Testis (tissue), 2 donors: ENCODE data around the gene NCAPD3.

Source experiments
- POLR2A ChIP-seq: fragments of 450-650 bp; IDR thresholded peaks from one replicate; pipeline ENCODE4 v1.6.1; 2017; ENCODE audit warnings: antibody characterized with exemption, mild to moderate bottlenecking, moderate library complexity
- TF ChIP-seq, protein P1 (sequence below), 3 experiments: fragments of 450-650 bp in 2 of 3; fragments of 200-600 bp in 1 of 3; sonication (generic) in 1 of 3; IDR thresholded peaks; one replicate each; pipeline ENCODE4 v1.5.1; 2016 to 2019; ENCODE audit warnings: antibody characterized with exemption in 3 of 3, mild to moderate bottlenecking in 2 of 3, moderate library complexity in 1 of 3

DNA sequence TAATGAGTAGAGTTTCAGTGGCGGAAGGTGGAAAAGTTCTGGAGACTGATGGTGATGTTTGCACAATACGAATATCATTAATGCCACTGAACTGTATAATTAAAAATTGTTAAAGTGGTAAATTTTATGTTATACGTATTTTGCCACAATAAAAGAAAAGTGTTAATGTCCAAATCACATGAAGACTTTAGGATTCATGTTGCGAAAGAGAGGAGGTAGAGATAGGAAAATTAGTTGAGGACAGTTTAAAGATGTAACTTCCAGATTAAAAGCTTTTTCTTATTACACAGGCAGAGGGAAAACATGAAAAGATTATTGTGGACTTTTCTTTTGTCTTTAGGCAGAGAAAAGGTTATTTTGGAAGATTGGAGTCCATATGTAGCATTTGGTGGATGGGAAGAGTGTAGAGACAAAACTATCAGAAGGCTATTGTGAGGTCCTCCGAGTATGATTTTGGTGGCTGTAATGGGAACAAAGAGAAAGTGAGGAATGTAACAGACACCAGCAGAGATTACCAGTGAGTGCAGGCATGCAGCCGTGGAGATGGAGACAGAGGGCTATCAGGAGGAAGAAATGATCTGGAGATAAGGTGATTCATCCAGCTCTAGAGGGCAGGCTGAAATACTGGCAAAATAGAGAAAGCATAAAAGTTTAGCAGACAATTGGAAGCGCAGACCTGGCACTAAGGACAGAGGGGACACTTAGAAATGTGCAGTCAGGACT, 13.2 kb upstream of the NCAPD3 start:
- TF ChIP-seq, protein P1, sequence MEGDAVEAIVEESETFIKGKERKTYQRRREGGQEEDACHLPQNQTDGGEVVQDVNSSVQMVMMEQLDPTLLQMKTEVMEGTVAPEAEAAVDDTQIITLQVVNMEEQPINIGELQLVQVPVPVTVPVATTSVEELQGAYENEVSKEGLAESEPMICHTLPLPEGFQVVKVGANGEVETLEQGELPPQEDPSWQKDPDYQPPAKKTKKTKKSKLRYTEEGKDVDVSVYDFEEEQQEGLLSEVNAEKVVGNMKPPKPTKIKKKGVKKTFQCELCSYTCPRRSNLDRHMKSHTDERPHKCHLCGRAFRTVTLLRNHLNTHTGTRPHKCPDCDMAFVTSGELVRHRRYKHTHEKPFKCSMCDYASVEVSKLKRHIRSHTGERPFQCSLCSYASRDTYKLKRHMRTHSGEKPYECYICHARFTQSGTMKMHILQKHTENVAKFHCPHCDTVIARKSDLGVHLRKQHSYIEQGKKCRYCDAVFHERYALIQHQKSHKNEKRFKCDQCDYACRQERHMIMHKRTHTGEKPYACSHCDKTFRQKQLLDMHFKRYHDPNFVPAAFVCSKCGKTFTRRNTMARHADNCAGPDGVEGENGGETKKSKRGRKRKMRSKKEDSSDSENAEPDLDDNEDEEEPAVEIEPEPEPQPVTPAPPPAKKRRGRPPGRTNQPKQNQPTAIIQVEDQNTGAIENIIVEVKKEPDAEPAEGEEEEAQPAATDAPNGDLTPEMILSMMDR (IDR thresholded peaks at IDR 0.05), result no peak
- no peak for TF ChIP-seq POLR2A
